ENCODE measurements around the gene AGL. TPM values are rescaled to one million over a fixed set of nuclear protein-coding genes. Genes with fewer than 3 reads are reported as not detected.
"Not testable (repeated sequence)": the region's sequence is repeated elsewhere in the genome, so short reads cannot be mapped to it uniquely, and the experiment has no call there.

Gene AGL
- total and polyA plus RNA-seq, 10 of the 15 experiments (the other 5 are each of a cell fraction or from before 2014, with no cell fraction given): 5.6 to 21.6 (median 13.7) TPM

- H3K4me2 ChIP-seq (ENCODE audit: control insufficient read depth, insufficient read depth); intact Hi-C loops (cut with micrococcal nuclease; ENCODE audit: unreplicated experiment); H2AFZ ChIP-seq (ENCODE audit: control insufficient read depth, low read depth, low read length); H3K79me2 ChIP-seq (ENCODE audit: control insufficient read depth, insufficient read depth, low read length); in situ Hi-C loops (cut with MboI); H3K27ac ChIP-seq (ENCODE audit: control insufficient read depth, insufficient read depth); H3K9me3 ChIP-seq (replicated peaks; ENCODE audit: control insufficient read depth, insufficient read depth, low read length); ATAC-seq; FAIRE-seq; H3K27me3 ChIP-seq (replicated peaks in 1 of 2; ENCODE audit: control insufficient read depth in 2 of 2, insufficient read depth in 2 of 2, low read length in 1 of 2); CTCF ChIA-PET; DNase-seq (ENCODE audit: low read depth, low spot score); H3K4me3 ChIP-seq; H3K4me1 ChIP-seq (ENCODE audit: control insufficient read depth, insufficient read depth, low read length); H3K9ac ChIP-seq (ENCODE audit: control insufficient read depth, insufficient read depth, low read length); RAD21 ChIA-PET (ENCODE audit: unreplicated experiment); H4K20me1 ChIP-seq (ENCODE audit: control insufficient read depth, insufficient read depth); H3K36me3 ChIP-seq (ENCODE audit: control insufficient read depth in 2 of 2, insufficient read depth in 2 of 2, low read length in 1 of 2); POLR2A ChIA-PET; SMC1A ChIA-PET (ENCODE audit: uncharacterized antibody, unreplicated experiment); BruUV-seq (replicated peaks): not testable (repeated sequence)
- 90% methylated on average over 16 of the region's 33 CpGs for WGBS (ENCODE audit: insufficient coverage, insufficient replicate concordance, low lambda C conversion rate, missing lambda C conversion rate)
These were observed 6.9 kb downstream of the AGL start for GRCh38 chr1:99857041-99857440.

DNA sequence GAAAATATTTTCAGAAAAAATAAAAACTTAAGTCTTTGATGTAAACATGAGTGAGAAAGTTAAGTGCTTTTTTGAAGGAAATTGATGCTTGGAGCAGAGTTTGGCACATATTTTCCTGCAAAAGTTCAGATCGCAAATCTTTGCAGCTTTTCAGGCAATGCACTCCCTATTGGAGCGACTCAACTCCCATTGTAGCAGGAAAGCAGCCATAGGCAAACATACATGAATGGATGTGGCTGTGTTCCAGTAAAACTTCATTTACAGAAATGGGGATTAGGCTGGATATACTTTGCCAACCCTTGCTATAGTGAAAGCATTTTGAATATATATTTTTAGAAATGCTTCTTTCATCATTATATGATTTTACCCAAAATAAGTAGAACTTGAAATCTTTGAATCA is 8.1 kb downstream of the AGL start:
- CTCF ChIA-PET: no interaction called here
- BruUV-seq (replicated peaks): no TSS peak
- SMC1A ChIA-PET (ENCODE audit: uncharacterized antibody, unreplicated experiment): interaction anchor here (1.0 kb wide), 1 partner anchor 20 kb away, joined by 4 read pairs; no protein-coding TSS in a partner anchor
- H3K4me1 ChIP-seq (ENCODE audit: control insufficient read depth, insufficient read depth, low read length): no peaks in the 10 kb centered on the region
- 95% methylated on average over 2 of the region's 2 CpGs for WGBS (ENCODE audit: insufficient coverage, insufficient replicate concordance, low lambda C conversion rate, missing lambda C conversion rate)
- no peak for ATAC-seq
- RAD21 ChIA-PET (ENCODE audit: unreplicated experiment): no interaction called here
- H4K20me1 ChIP-seq (ENCODE audit: control insufficient read depth, insufficient read depth): no peaks in the 10 kb centered on the region
- H3K27me3 ChIP-seq (replicated peaks in 1 of 2; ENCODE audit: control insufficient read depth in 2 of 2, insufficient read depth in 2 of 2, low read length in 1 of 2): no peaks in the 10 kb centered on the region
- no peak overlapping the region for H2AFZ ChIP-seq (ENCODE audit: control insufficient read depth, low read depth, low read length)
- no peak overlapping the region for H3K4me2 ChIP-seq (ENCODE audit: control insufficient read depth, insufficient read depth)
- in situ Hi-C loops (cut with MboI): no loop called here
- H3K9me3 ChIP-seq (replicated peaks; ENCODE audit: control insufficient read depth, insufficient read depth, low read length): no peaks in the 10 kb centered on the region; the same call in 2 of the 3 replicates
- H3K9ac ChIP-seq (ENCODE audit: control insufficient read depth, insufficient read depth, low read length): no peak overlapping the region
- no peak for DNase-seq (ENCODE audit: low read depth, low spot score)
- H3K27ac ChIP-seq (ENCODE audit: control insufficient read depth, insufficient read depth): no peak overlapping the region
- peaks cover 0 to 16% of the 10 kb centered on the region in 2 experiments; a peak in 2 of 4 replicates for H3K36me3 ChIP-seq (ENCODE audit: control insufficient read depth in 2 of 2, insufficient read depth in 2 of 2, low read length in 1 of 2)
- no peaks in the 10 kb centered on the region for H3K79me2 ChIP-seq (ENCODE audit: control insufficient read depth, insufficient read depth, low read length)
- FAIRE-seq: no peak
- no peak overlapping the region for H3K4me3 ChIP-seq
- intact Hi-C loops (cut with micrococcal nuclease; ENCODE audit: unreplicated experiment): no loop called here
- POLR2A ChIA-PET: no interaction called here
- TF ChIP-seq, protein P1, sequence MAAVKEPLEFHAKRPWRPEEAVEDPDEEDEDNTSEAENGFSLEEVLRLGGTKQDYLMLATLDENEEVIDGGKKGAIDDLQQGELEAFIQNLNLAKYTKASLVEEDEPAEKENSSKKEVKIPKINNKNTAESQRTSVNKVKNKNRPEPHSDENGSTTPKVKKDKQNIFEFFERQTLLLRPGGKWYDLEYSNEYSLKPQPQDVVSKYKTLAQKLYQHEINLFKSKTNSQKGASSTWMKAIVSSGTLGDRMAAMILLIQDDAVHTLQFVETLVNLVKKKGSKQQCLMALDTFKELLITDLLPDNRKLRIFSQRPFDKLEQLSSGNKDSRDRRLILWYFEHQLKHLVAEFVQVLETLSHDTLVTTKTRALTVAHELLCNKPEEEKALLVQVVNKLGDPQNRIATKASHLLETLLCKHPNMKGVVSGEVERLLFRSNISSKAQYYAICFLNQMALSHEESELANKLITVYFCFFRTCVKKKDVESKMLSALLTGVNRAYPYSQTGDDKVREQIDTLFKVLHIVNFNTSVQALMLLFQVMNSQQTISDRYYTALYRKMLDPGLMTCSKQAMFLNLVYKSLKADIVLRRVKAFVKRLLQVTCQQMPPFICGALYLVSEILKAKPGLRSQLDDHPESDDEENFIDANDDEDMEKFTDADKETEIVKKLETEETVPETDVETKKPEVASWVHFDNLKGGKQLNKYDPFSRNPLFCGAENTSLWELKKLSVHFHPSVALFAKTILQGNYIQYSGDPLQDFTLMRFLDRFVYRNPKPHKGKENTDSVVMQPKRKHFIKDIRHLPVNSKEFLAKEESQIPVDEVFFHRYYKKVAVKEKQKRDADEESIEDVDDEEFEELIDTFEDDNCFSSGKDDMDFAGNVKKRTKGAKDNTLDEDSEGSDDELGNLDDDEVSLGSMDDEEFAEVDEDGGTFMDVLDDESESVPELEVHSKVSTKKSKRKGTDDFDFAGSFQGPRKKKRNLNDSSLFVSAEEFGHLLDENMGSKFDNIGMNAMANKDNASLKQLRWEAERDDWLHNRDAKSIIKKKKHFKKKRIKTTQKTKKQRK (IDR thresholded peaks at IDR 0.05; ENCODE audit: low read depth, low read length): no peak
- TF ChIP-seq SIX5 (IDR thresholded peaks at IDR 0.05; ENCODE audit: low read depth, low read length, severe bottlenecking) (no peak), PAX5 (IDR thresholded peaks at IDR 0.05; ENCODE audit: borderline replicate concordance, low read depth, low read length) (no peak), SUZ12 (IDR thresholded peaks at IDR 0.05; ENCODE audit: unreplicated experiment) (no peak), FOXK2 (IDR thresholded peaks at IDR 0.05) (no peak), RBBP5 (conservative IDR thresholded peaks at IDR 0.05) (no peak), BMI1 (IDR thresholded peaks at IDR 0.05; ENCODE audit: borderline replicate concordance) (no peak)
- TF ChIP-seq, protein P2, sequence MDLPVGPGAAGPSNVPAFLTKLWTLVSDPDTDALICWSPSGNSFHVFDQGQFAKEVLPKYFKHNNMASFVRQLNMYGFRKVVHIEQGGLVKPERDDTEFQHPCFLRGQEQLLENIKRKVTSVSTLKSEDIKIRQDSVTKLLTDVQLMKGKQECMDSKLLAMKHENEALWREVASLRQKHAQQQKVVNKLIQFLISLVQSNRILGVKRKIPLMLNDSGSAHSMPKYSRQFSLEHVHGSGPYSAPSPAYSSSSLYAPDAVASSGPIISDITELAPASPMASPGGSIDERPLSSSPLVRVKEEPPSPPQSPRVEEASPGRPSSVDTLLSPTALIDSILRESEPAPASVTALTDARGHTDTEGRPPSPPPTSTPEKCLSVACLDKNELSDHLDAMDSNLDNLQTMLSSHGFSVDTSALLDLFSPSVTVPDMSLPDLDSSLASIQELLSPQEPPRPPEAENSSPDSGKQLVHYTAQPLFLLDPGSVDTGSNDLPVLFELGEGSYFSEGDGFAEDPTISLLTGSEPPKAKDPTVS (IDR thresholded peaks at IDR 0.05; ENCODE audit: low read depth, low read length): no peak
- TF ChIP-seq, protein P3, sequence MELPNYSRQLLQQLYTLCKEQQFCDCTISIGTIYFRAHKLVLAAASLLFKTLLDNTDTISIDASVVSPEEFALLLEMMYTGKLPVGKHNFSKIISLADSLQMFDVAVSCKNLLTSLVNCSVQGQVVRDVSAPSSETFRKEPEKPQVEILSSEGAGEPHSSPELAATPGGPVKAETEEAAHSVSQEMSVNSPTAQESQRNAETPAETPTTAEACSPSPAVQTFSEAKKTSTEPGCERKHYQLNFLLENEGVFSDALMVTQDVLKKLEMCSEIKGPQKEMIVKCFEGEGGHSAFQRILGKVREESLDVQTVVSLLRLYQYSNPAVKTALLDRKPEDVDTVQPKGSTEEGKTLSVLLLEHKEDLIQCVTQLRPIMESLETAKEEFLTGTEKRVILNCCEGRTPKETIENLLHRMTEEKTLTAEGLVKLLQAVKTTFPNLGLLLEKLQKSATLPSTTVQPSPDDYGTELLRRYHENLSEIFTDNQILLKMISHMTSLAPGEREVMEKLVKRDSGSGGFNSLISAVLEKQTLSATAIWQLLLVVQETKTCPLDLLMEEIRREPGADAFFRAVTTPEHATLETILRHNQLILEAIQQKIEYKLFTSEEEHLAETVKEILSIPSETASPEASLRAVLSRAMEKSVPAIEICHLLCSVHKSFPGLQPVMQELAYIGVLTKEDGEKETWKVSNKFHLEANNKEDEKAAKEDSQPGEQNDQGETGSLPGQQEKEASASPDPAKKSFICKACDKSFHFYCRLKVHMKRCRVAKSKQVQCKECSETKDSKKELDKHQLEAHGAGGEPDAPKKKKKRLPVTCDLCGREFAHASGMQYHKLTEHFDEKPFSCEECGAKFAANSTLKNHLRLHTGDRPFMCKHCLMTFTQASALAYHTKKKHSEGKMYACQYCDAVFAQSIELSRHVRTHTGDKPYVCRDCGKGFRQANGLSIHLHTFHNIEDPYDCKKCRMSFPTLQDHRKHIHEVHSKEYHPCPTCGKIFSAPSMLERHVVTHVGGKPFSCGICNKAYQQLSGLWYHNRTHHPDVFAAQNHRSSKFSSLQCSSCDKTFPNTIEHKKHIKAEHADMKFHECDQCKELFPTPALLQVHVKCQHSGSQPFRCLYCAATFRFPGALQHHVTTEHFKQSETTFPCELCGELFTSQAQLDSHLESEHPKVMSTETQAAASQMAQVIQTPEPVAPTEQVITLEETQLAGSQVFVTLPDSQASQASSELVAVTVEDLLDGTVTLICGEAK (IDR thresholded peaks at IDR 0.05; ENCODE audit: borderline replicate concordance): no peak

Data from GM12878 (cell line).